GM12801 (cell line): ENCODE data around the gene HCFC2.

ENCODE experiments used
- TF ChIP-seq, protein P1 (sequence below): IDR thresholded peaks from one replicate; pipeline ENCODE4 v1.5.1; 2011; ENCODE audit warnings: control low read depth; ENCODE audit not compliant: insufficient read length; ENCODE audit errors: extremely low read depth

HCFC2 gene

DNA sequence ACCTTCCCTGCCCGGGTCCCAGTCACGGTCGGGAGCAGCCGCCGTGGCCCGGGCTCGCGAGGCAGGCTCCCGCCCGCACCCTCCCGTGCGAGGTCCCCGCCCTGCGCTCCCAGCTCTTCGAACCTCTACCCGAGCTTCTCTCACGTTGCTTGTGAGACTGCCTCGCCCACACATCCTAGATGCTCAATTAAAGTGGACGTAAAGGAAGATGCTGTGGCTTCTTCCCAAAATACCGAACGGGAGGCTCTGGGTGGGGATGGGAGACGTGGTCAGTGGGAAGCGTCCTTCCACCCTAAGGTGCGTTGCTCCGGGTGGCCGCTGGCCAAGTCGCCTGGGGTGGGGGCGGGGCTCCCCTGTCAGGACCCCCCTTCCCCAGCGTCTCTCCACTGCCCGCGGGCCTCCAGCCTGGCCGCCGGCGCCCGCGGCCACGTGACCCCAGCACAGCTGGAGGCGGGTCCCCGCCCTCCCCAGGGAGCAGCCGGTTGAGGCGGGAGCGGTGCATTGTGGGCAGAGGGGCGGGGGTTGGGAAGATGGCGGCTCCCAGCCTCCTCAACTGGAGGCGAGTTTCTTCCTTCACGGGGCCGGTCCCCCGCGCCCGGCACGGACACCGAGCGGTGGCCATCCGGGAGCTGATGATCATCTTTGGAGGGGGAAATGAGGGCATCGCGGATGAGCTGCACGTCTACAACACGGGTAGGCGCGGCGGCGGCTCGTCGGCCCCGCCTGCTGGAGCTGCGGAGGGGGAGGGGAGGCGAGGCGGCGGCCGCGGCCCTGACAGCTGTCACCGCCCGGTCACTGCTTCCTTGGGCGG lies at the start of gene HCFC2:
Gene HCFC2 (plus strand): TSS at position 501 of the 811 bp plus-strand sequence. CDS start 30 bp downstream, at position 531.
- TF ChIP-seq, protein P1, sequence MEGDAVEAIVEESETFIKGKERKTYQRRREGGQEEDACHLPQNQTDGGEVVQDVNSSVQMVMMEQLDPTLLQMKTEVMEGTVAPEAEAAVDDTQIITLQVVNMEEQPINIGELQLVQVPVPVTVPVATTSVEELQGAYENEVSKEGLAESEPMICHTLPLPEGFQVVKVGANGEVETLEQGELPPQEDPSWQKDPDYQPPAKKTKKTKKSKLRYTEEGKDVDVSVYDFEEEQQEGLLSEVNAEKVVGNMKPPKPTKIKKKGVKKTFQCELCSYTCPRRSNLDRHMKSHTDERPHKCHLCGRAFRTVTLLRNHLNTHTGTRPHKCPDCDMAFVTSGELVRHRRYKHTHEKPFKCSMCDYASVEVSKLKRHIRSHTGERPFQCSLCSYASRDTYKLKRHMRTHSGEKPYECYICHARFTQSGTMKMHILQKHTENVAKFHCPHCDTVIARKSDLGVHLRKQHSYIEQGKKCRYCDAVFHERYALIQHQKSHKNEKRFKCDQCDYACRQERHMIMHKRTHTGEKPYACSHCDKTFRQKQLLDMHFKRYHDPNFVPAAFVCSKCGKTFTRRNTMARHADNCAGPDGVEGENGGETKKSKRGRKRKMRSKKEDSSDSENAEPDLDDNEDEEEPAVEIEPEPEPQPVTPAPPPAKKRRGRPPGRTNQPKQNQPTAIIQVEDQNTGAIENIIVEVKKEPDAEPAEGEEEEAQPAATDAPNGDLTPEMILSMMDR: no peak

DNA sequence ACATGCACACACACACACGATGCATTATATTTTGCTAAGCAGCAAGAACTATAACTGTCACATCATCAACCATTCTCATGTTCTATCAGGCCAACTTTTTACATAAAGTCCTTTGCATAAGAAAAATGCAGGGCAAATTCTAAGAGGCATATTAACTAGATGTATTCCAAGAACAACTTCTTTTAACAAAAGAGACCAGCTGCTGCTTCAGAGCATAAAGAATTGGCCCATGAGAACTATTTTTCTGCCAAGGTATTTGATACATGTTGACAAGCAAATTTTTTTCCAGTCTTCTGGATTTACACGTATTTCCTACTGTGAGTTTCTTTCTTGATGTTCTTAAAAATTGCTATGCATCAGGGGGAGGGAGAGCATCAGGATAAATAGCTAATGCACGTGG lies 41.5 kb upstream of the HCFC2 start:
- TF ChIP-seq, protein P1: no peak

DNA sequence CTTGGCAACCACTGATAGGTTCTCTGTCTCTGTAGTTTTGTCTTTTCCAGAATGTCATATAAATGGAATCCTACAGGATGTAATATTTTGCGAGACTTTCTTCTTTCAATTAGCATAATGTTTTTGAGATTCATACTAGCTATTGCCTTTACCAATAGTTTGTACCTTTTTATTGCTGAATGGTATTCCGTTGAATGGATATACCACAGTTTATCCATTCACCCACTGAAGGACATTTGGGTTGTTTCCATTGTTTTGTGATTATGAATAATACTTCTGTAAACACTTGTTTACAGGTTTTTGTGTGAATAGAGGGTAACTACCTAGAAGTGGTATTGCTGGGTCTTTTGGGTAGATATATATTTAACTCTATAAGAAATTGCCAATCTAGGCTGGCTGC lies 40.6 kb upstream of the HCFC2 start:
- TF ChIP-seq, protein P1: no peak

DNA sequence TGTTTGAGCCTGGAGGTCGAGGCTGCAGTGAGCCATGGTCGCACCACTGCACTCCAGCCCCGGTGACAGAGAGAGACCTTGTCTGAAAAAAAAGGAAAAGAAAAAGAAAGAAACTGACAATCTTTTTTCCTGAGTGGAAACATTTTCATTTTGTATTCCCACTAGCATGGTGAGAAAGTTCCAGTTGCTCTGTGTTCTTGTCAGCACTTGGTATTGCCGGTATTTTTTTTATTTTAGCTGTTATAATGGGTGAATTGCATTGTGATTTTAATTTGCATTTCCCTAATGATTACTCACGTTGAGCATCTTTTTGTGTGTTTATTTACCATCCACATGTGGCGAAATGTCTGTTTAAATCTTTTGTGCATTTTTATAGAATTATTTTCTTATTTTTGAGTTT lies 40.0 kb upstream of the HCFC2 start:
- TF ChIP-seq, protein P1: no peak

DNA sequence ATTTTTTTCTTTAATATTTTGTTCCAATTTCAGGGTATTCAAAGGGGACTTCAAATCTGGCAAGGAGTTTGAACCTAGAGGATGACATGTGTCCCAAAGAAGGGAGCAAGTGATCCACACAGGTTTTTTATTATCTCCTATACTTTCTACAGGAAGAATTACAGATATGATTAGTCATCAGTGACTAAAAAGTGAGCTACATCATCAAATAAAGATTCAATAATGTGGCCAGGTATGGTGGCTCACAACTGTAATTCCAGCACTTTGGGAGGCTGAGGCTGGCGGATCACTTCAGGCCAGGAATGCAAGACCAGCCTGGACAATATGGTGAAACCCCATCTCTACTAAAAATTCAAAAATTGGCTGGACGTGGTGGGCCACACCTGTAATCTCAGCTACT lies 38.6 kb upstream of the HCFC2 start:
- TF ChIP-seq, protein P1: no peak

DNA sequence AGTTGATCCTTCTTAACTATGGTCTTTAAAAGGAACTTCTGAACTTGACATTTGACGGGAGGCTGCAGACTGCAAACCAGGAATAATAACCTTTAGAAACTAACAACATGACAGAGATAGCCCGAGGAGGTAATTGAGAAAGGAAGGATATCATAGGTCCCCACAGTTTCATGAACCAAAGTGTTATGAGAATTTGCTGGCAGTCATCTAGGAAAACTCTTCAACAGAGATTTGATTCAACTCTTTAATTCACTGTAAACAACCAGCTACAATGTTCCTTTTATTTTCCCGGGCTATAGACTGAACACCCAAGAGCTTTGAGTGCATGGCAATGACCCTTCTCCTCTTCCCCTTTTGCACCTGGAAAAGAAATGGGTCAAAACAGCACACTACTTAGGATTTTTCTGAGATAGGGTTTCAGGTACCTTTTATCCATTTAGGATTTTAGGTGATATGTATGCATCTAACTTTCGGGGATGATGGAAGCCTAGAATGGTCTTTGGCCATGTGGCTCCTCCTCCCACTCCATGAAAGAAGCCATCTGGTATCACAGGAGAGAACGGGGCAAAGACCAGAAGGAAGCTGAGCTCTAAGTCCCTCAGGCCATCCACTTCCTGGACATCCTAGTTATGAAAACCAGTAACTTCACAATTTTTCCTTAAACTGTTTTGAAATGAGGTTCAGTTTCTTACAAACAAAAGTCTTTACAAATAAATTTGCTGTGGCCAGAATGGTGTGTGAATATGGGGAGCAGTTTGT lies 37.3 kb upstream of the HCFC2 start:
- TF ChIP-seq, protein P1: no peak

DNA sequence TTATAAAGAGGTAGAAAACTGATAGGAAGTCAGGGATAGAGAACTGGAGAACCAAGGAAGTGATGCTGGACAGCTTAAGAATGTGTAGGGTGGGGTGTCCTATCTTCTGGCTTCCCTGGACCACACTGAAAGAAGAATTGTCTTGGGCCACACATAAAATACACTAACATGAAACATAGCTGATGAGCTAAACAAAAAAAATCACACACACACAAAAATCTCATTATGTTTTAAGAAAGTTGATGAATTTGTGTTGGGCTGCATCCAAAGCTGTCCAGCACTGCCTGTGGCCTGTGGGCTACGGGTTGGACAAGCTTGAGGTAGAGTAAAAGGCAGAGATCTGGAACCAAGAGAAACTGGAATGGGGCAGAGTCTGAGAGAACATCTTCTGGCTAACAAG lies 21.8 kb upstream of the HCFC2 start:
- TF ChIP-seq, protein P1: no peak
